ENCODE data around the gene CAMK2N2.

DNA sequence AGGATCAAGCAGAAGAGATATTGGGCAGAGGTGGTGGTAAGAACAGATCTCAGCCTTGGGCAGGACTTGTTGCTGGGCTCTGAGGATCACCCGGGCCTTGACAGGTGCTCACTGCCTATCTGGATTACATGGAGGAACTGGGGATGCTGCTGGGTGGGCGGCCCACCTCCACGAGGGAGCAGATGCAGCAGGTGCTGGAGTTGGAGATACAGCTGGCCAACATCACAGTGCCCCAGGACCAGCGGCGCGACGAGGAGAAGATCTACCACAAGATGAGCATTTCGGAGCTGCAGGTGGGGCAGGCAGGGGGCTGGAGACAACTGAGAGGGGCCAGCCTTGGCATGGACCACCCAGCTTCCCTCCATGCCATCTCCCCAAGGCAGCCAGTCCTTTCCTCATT, 22.3 kb upstream of the CAMK2N2 start:
- TF ChIP-seq BHLHE40 (IDR thresholded peaks at IDR 0.05; ENCODE audit: low read depth, low read length) (no peak), MXI1 (IDR thresholded peaks at IDR 0.05; ENCODE audit: borderline replicate concordance, low read depth, low read length) (no peak), POLR2A (IDR thresholded peaks at IDR 0.05; ENCODE audit: low read depth, low read length) (no peak), CHD1 (IDR thresholded peaks at IDR 0.05; ENCODE audit: low read depth, low read length) (no peak), RCOR1 (IDR thresholded peaks at IDR 0.05; ENCODE audit: insufficient replicate concordance, low read length) (no peak), CEBPB (IDR thresholded peaks at IDR 0.05; ENCODE audit: low read depth, low read length) (no peak), RAD21 (IDR thresholded peaks at IDR 0.05; ENCODE audit: low read length) (no peak), RFX5 (IDR thresholded peaks at IDR 0.05; ENCODE audit: low read depth, low read length) (no peak), FOS (IDR thresholded peaks at IDR 0.05; ENCODE audit: low read depth, low read length) (no peak), SMC3 (IDR thresholded peaks at IDR 0.05; ENCODE audit: low read depth, low read length) (no peak)
- TF ChIP-seq, protein P1, sequence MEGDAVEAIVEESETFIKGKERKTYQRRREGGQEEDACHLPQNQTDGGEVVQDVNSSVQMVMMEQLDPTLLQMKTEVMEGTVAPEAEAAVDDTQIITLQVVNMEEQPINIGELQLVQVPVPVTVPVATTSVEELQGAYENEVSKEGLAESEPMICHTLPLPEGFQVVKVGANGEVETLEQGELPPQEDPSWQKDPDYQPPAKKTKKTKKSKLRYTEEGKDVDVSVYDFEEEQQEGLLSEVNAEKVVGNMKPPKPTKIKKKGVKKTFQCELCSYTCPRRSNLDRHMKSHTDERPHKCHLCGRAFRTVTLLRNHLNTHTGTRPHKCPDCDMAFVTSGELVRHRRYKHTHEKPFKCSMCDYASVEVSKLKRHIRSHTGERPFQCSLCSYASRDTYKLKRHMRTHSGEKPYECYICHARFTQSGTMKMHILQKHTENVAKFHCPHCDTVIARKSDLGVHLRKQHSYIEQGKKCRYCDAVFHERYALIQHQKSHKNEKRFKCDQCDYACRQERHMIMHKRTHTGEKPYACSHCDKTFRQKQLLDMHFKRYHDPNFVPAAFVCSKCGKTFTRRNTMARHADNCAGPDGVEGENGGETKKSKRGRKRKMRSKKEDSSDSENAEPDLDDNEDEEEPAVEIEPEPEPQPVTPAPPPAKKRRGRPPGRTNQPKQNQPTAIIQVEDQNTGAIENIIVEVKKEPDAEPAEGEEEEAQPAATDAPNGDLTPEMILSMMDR (conservative IDR thresholded peaks at IDR 0.05; ENCODE audit: low read depth, low read length), result no peak
- TF ChIP-seq, protein P2, sequence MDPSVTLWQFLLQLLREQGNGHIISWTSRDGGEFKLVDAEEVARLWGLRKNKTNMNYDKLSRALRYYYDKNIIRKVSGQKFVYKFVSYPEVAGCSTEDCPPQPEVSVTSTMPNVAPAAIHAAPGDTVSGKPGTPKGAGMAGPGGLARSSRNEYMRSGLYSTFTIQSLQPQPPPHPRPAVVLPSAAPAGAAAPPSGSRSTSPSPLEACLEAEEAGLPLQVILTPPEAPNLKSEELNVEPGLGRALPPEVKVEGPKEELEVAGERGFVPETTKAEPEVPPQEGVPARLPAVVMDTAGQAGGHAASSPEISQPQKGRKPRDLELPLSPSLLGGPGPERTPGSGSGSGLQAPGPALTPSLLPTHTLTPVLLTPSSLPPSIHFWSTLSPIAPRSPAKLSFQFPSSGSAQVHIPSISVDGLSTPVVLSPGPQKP (IDR thresholded peaks at IDR 0.05; ENCODE audit: borderline replicate concordance, low read depth, low read length), result no peak
- TF ChIP-seq, protein P3, sequence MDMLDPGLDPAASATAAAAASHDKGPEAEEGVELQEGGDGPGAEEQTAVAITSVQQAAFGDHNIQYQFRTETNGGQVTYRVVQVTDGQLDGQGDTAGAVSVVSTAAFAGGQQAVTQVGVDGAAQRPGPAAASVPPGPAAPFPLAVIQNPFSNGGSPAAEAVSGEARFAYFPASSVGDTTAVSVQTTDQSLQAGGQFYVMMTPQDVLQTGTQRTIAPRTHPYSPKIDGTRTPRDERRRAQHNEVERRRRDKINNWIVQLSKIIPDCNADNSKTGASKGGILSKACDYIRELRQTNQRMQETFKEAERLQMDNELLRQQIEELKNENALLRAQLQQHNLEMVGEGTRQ (IDR thresholded peaks at IDR 0.05; ENCODE audit: low read depth, low read length), result no peak

All from IMR-90 (cell line).